Calu3 (cell line): ENCODE measurements around the gene PPP3R1. TPM values are rescaled to one million over a fixed set of nuclear protein-coding genes. Genes with fewer than 3 reads are reported as not detected.

ENCODE experiments used
- BruUV-seq: library from RNA; stranded (reverse); fragments of 400-500 nt; replicated peaks from 2 replicates; lab custom pipeline; 2021; lab: Mats Ljungman, UMichigan
- CTCF ChIA-PET: fragments of 300-600 bp; sonication (Branson Sonifier 250); formaldehyde crosslinking; loops from one replicate; lab custom pipeline; 2022; ENCODE audit warnings: antibody characterized with exemption; lab: Charles Lee
- DNase-seq: peaks from one replicate; pipeline ENCODE4 v3.0.0; 2022
- H3K27ac Mint-ChIP-seq: one replicate; pipeline ENCODE4 v1.8.0; 2022; ENCODE audit warnings: mixed read lengths; ENCODE audit not compliant: unreplicated experiment
- H3K27me3 Mint-ChIP-seq: one replicate; pipeline ENCODE4 v1.8.0; 2022; ENCODE audit warnings: mixed read lengths; ENCODE audit not compliant: unreplicated experiment
- H3K36me3 Mint-ChIP-seq: one replicate; pipeline ENCODE4 v1.8.0; 2022; ENCODE audit warnings: mild to moderate bottlenecking, moderate library complexity, mixed read lengths; ENCODE audit not compliant: insufficient read depth, unreplicated experiment
- H3K4me1 Mint-ChIP-seq: one replicate; pipeline ENCODE4 v1.8.0; 2022; ENCODE audit warnings: mild to moderate bottlenecking, low read depth, mixed read lengths; ENCODE audit not compliant: unreplicated experiment
- H3K4me3 Mint-ChIP-seq: one replicate; pipeline ENCODE4 v1.8.0; 2022; ENCODE audit warnings: mild to moderate bottlenecking, low read depth, moderate library complexity, mixed read lengths; ENCODE audit not compliant: unreplicated experiment
- H3K9me3 Mint-ChIP-seq: one replicate; pipeline ENCODE4 v1.8.0; 2022; ENCODE audit warnings: low read depth, mixed read lengths; ENCODE audit not compliant: unreplicated experiment
- intact Hi-C: fragments of 100-400 bp; cut with micrococcal nuclease; formaldehyde crosslinking; loops from one replicate; pipeline ENCODE4 v1.10.0; 2022; ENCODE audit not compliant: unreplicated experiment
- total RNA-seq: library from RNA; stranded (reverse); gene quantifications from 2 replicates; pipeline ENCODE4 v1.2.3, GENCODE V29; 2022
- TF ChIP-seq, protein P1 (sequence below): fragments of 200-600 bp; IDR thresholded peaks from one replicate; pipeline ENCODE4 v1.8.0; 2022; ENCODE audit warnings: antibody characterized with exemption; ENCODE audit not compliant: unreplicated experiment

The PPP3R1 gene
- total RNA-seq, 1 experiment from 2014 or later: 63.4 TPM

DNA sequence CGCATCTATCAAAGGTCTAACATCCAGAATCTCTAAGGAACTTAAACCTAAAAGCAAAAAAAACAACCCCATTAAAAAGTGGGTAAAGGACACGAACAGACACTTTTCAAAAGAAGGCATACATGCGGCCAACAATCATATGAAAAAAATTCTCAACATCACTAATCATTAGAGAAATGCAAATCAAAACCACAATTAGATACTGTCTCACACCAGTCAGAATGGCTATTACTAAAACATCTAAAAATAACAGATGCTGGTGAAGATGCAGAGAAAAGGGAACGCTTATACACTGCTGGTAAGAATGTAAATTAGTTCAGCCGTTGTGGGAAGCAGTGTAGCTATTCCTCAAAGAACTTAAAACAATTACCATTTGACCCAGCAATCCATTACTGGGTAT, 38.0 kb downstream of the PPP3R1 start:
- TF ChIP-seq, protein P1, sequence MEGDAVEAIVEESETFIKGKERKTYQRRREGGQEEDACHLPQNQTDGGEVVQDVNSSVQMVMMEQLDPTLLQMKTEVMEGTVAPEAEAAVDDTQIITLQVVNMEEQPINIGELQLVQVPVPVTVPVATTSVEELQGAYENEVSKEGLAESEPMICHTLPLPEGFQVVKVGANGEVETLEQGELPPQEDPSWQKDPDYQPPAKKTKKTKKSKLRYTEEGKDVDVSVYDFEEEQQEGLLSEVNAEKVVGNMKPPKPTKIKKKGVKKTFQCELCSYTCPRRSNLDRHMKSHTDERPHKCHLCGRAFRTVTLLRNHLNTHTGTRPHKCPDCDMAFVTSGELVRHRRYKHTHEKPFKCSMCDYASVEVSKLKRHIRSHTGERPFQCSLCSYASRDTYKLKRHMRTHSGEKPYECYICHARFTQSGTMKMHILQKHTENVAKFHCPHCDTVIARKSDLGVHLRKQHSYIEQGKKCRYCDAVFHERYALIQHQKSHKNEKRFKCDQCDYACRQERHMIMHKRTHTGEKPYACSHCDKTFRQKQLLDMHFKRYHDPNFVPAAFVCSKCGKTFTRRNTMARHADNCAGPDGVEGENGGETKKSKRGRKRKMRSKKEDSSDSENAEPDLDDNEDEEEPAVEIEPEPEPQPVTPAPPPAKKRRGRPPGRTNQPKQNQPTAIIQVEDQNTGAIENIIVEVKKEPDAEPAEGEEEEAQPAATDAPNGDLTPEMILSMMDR: no peak
- CTCF ChIA-PET: no interaction called here
- BruUV-seq: no TSS peak
- peaks cover 22% of the 10 kb centered on the region for H3K36me3 Mint-ChIP-seq
- H3K27ac Mint-ChIP-seq: no peak overlapping the region
- intact Hi-C loops: no loop called here
- H3K27me3 Mint-ChIP-seq: no peaks in the 10 kb centered on the region
- no peaks in the 10 kb centered on the region for H3K9me3 Mint-ChIP-seq
- peaks cover 19% of the 10 kb centered on the region for H3K4me1 Mint-ChIP-seq
- H3K4me3 Mint-ChIP-seq: no peak overlapping the region
- DNase-seq: no peak

DNA sequence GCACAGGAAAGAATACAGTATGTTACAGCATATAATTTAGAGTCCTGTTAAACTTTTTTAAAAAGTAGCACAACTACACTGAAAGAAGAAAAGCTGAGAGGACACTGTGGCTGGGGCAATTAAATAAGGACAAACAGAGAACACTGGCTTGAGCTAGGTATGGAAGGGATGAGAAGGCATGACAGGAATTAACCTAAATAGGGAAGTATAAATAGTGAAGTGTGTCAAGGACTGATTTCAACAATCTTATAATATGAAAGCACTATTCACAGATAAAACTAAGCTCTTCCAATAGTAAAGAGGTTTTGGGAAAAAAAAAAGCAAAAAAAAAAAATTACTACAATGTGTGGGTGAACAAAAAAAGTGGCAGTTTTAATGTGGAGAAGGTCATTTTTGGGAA, 45.5 kb downstream of the PPP3R1 start:
- Mint-ChIP-seq H3K27ac (peak overlapping the region; percentile 19), H3K4me3 (no peak overlapping the region), H3K36me3 (peaks cover 26% of the 10 kb centered on the region), H3K9me3 (no peaks in the 10 kb centered on the region), H3K4me1 (peaks cover 27% of the 10 kb centered on the region), H3K27me3 (no peaks in the 10 kb centered on the region)
- DNase-seq: no peak
- intact Hi-C loops: no loop called here
- CTCF ChIA-PET: no interaction called here
- BruUV-seq: no TSS peak
- TF ChIP-seq, protein P1: no peak

DNA sequence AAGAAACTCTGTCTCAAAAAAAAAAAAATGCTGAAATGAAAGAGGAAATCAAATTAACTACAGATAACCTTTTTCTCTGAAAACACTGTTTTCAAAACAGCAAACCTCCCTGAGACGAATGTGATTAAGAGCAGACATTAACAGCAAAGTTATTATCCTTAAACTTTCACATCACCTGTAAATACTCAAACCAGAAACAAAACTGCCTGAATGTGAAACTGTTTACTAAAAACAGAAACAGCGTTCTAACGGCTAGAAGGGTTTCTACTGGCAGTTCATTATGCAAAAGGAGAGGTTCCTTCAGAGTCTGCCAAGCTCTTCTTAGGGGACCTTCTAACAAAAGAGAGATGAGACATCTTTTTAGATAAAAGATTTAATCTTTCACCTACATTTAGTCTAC, 48.7 kb downstream of the PPP3R1 start:
- H3K4me3 Mint-ChIP-seq: no peak overlapping the region
- no peaks in the 10 kb centered on the region for H3K27me3 Mint-ChIP-seq
- CTCF ChIA-PET: no interaction called here

DNA sequence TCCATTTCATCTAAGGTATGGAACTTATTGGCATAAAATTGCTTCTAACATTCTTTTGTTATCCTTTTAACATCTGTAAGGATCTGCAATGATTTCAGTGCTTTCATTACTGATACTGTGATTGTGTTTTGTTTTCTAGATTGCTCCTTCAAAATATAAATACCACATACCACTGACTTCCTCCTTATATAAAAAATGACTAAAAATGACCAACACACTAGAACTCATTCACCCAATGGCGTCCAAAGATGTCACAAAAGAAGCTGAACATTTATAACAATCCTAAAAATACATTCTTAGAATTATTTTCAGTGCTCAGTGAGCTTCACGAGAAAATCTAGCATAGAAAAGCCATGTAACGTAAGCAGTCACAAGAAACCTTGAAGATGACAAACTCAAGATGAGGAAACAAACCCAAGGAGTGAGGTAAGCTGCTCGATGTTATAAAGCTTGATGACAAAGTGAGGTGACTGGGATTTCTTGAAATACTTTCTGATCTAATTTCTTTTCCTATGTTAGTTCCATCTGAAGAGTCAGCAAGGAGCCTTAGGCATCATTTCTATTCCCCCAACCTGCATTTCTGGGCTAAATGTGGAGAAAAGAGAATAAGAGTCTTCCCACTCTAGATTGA, 52.1 kb downstream of the PPP3R1 start:
- H3K36me3 Mint-ChIP-seq: peaks cover 6% of the 10 kb centered on the region
- TF ChIP-seq, protein P1: no peak
- BruUV-seq: no TSS peak
- H3K9me3 Mint-ChIP-seq: no peaks in the 10 kb centered on the region
- CTCF ChIA-PET: no interaction called here
- peaks cover 7% of the 10 kb centered on the region for H3K4me1 Mint-ChIP-seq
- DNase-seq: no peak
- intact Hi-C loops: no loop called here
- no peaks in the 10 kb centered on the region for H3K27me3 Mint-ChIP-seq
- no peak overlapping the region for H3K27ac Mint-ChIP-seq
- no peak overlapping the region for H3K4me3 Mint-ChIP-seq

More for the DNA sequence above, 48.7 kb downstream of the PPP3R1 start:
- intact Hi-C loops: no loop called here
- DNase-seq: no peak
- Mint-ChIP-seq H3K9me3 (no peaks in the 10 kb centered on the region), H3K36me3 (peaks cover 15% of the 10 kb centered on the region), H3K27ac (no peak overlapping the region), H3K4me1 (peaks cover 27% of the 10 kb centered on the region)
- BruUV-seq: no TSS peak
- TF ChIP-seq, protein P1: no peak
